ENCODE data around the gene RBBP6.
A peak's percentile ranks its signal among the peaks of the same experiment; 100 is the strongest.
"Not testable (repeated sequence)": the region's sequence is repeated elsewhere in the genome, so short reads cannot be mapped to it uniquely, and the experiment has no call there.

The RBBP6 gene

GRCh38 chr16:24539295-24539849 lies at the start of gene RBBP6:
TSS of gene RBBP6 (plus strand) at chr16:24539566. CDS start at chr16:24540627, 1,061 bp downstream.
- DNase-seq (ENCODE audit: low read depth in 2 of 2) = peak; percentile 89

- no peak for DNase-seq (ENCODE audit: low read depth in 2 of 2)
Measured at GRCh38 chr16:24490866-24491265, 48.5 kb upstream of the RBBP6 start.

- no peak for DNase-seq (ENCODE audit: low read depth in 2 of 2)
Measured at GRCh38 chr16:24491731-24492130, 47.6 kb upstream of the RBBP6 start.

- no peak for DNase-seq (ENCODE audit: low read depth in 2 of 2)
Measured at GRCh38 chr16:24493821-24494220, 45.5 kb upstream of the RBBP6 start.

DNA sequence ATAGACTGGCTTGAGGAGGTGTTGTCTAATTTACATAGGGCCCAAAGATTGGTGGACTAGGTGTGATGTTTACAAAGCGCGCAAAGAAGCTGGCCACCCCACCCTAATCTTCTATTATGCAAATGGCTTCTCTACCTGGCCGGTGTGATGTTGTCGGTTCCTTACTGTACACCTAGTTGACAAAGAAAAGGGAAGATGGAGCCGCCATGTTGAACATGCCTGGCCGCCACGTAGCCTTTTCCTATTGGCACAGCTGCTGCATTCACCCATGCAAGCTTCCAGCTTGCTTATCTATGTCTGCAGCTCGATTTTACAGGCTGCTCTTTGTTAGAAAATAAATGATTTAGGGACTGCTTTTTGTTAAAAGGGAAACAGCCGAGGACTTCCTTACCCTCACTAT lies 44.2 kb upstream of the RBBP6 start:
- not testable (repeated sequence) for DNase-seq (ENCODE audit: low read depth in 2 of 2)

DNA sequence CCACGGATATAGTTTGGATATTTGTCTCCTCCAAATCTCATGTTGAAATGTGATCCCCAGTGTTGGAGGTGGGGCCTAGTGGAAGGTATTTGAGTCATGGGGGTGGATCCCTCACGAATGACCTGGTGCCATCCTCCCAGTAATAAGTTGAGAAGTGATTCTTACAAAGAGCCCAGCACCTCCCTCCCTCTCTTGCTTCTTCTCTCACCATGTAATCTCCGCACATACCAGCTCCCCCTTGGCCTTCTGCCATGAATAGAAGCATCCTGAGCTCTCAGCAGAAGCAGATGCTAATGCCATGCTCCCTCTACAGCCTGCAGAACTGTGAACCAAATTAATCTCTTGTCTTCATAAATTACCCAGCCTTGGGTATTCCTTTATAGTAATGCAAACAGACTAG lies 41.9 kb upstream of the RBBP6 start:
- no peak for DNase-seq (ENCODE audit: low read depth in 2 of 2)

DNA sequence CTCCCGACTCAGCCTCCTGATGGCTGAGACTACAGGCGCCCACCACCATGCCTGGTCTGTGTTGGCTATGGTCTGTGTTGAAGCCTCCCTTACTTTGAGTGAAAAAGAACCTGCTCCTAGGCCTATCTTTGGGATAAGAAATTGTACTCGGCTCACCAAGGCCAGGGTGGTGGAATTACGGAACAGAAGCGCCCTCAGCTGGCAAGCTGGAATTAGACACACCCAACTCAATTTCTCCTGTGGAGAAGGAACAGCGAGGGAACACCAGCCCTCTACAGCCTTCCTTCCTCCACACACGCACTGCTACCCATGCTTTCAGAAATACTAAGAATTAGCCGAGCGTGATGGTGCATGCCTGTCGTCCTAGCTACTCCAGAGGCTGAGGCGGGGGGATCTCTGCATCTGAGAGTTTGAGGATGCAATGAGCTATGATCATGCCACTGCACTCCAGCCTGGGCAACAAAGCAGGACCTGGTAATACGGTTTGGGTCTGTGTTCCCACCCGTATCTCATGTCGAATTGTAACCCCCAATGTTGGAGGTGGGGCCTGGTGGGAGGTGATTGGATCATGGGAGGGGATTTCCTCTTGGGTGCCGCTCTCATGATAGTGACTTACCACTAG lies 40.1 kb upstream of the RBBP6 start:
- no peak for DNase-seq (ENCODE audit: low read depth in 2 of 2)

- DNase-seq (ENCODE audit: low read depth in 2 of 2) = peak; percentile 5 to 17
Measured at GRCh38 chr16:24504472-24505345, 34.7 kb upstream of the RBBP6 start.

DNA sequence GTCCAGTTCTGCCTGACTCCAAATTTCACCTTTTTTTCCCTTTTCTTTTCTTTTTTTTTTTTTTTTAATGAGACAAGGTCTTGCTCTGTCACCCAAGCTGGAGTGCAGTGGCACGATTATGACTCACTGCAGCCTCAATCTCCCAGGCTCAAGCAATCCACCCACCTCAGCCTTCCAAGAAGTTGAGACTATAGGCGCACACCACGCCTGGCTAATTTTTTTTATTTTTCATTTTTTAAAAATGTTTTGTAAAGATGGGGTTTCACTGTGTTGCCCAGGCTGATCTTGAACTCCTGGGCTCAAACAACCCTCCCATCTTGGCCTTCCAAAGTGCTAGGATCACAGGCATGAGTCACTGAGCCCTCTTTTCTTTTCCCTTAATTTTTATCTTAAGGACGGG lies 33.4 kb upstream of the RBBP6 start:
- no peak for DNase-seq (ENCODE audit: low read depth in 2 of 2)

DNA sequence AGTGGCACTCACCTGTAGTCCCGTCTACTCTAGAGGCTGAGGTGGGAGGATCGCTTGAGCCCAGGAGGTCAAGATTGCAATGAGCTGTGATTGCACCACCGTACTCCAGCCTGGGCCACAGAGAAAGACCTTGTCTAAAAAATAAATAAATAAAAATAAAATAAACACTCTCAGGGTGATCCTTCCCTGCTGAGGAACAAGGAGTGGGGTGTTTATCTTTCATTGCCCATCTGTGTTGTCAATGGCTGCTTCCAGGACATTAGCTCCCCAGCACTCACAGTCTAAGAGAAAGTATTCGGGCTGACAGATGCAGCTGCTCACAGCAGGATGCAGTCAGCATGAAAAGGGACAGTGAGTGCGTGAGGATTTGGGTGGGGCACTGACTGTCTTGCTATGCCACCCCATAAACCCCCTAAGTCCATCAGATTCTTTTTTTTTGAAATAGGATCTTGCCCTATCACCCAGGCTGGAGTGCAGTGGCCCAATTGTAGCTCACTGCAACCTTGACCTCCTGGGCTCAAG lies 31.3 kb upstream of the RBBP6 start:
- no peak for DNase-seq (ENCODE audit: low read depth in 2 of 2)

DNA sequence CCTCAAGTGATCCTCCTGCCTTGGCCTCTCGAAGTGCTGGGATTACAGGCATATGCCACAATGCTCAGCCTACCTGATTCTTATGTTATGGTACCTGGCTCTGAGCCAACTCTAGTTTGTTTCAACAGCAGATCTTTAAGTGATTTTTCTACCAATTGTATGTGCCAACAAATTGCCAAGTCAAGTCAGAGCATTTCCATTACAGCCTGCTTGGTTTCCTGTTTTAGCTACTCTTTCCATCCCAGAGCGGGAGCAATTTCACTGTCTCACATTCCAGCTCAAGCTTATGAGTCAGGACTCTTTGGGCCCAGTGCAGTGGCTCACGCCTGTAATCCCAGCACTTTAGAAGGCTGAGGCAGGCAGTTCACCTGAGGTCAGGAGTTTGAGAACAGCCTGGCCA lies 30.8 kb upstream of the RBBP6 start:
- no peak for DNase-seq (ENCODE audit: low read depth in 2 of 2)

- no peak for DNase-seq (ENCODE audit: low read depth in 2 of 2)
Measured at GRCh38 chr16:24509536-24509935, 29.8 kb upstream of the RBBP6 start.

GRCh38 chr16:24511174-24511573 lies 28.2 kb upstream of the RBBP6 start:
- no peak for DNase-seq (ENCODE audit: low read depth in 2 of 2)

GRCh38 chr16:24511792-24512191 lies 27.6 kb upstream of the RBBP6 start:
- no peak for DNase-seq (ENCODE audit: low read depth in 2 of 2)

- no peak for DNase-seq (ENCODE audit: low read depth in 2 of 2)
Measured at GRCh38 chr16:24514096-24514495, 25.3 kb upstream of the RBBP6 start.

- no peak for DNase-seq (ENCODE audit: low read depth in 2 of 2)
Measured at GRCh38 chr16:24515186-24515585, 24.2 kb upstream of the RBBP6 start.

GRCh38 chr16:24516900-24517669 lies 22.3 kb upstream of the RBBP6 start:
- DNase-seq (ENCODE audit: low read depth in 2 of 2) = peak; percentile 53 to 68

- no peak for DNase-seq (ENCODE audit: low read depth in 2 of 2)
Measured at GRCh38 chr16:24518498-24518897, 20.9 kb upstream of the RBBP6 start.

GRCh38 chr16:24520983-24521382 lies 18.4 kb upstream of the RBBP6 start:
- no peak for DNase-seq (ENCODE audit: low read depth in 2 of 2)

DNA sequence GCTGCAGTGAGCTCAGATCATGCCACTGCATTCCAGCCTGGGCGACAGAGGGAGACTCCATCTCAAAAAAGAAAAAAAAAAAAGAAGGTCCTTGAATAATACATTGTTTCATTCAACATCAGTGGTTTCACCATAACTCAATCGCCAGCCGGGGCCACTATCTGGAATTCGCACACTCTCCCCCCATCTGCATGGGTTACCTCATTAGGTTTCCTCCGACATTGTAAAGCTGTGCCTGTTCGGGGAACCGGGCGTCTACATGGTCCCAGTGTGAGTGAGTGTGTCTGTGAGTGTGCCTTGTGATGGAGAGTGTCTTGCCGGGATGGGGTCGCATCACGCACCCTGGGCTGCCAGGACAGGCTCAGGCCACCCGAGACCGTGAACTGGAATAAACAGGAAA lies 16.6 kb upstream of the RBBP6 start:
- no peak for DNase-seq (ENCODE audit: low read depth in 2 of 2)

DNA sequence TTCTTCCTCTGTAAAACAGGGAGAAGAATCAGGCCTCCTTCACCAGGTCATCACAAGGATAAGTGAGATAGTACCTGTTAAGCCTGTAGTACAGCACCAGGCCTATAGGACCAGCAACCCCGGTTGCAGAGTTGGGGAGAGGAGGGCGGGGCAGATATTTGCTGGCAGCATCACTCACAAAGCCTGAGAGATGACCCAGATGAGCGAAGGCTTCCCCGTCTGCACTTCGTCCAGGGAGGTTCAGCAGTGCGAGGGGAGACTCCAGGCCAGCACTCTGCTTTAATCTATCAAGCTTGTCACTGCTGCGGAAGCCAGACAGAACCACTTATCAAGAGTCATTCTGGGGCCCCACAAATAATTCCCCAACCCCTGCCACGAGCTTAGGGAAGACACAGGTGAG lies 15.8 kb upstream of the RBBP6 start:
- no peak for DNase-seq (ENCODE audit: low read depth in 2 of 2)
